ENCODE results near the gene GPAT3.

DNA sequence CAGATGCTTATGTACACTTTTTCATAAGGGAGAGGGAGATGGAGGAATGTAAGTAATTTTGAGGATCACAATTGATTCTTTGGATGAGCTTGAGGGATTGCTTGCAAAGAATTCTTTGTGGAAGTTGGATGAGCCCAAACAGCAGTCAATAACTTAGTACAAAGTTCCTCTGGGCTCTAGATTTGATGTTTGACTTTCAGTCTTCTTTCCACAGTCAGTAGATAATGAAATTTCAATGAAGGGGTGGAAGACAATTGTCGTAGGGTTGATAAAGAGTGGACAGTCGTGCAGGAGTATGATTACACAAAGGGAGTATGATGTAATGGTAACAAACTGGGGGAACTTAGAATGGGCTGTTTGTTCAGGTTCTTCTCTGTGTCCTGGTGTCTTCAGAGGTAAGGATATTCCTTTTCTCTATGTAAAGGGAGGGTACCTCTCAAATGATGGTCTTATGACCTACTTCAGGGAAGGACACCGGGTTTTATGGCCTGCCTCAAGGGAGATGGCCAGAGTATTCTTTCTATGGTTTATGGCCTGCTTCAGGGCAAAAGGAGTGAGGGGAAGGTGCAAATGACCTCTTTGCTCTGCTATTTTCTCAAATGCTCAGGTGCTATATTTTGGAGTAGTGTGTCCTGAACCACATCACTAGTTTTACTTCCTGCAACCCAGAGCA, 49.3 kb upstream of the GPAT3 start:
- TF ChIP-seq, protein P1, sequence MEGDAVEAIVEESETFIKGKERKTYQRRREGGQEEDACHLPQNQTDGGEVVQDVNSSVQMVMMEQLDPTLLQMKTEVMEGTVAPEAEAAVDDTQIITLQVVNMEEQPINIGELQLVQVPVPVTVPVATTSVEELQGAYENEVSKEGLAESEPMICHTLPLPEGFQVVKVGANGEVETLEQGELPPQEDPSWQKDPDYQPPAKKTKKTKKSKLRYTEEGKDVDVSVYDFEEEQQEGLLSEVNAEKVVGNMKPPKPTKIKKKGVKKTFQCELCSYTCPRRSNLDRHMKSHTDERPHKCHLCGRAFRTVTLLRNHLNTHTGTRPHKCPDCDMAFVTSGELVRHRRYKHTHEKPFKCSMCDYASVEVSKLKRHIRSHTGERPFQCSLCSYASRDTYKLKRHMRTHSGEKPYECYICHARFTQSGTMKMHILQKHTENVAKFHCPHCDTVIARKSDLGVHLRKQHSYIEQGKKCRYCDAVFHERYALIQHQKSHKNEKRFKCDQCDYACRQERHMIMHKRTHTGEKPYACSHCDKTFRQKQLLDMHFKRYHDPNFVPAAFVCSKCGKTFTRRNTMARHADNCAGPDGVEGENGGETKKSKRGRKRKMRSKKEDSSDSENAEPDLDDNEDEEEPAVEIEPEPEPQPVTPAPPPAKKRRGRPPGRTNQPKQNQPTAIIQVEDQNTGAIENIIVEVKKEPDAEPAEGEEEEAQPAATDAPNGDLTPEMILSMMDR (IDR thresholded peaks at IDR 0.05): no peak
- TF ChIP-seq POLR2A (IDR thresholded peaks at IDR 0.05) (no peak), POLR2AphosphoS5 (IDR thresholded peaks at IDR 0.05) (no peak), EP300 (IDR thresholded peaks at IDR 0.05) (no peak)
